ENCODE measurements around the gene STXBP5. TPM values are rescaled to one million over a fixed set of nuclear protein-coding genes. Genes with fewer than 3 reads are reported as not detected.

The STXBP5 gene
- polyA plus RNA-seq, 1 of the 3 experiments (the other 2 are of a cell fraction), result 9.9 TPM

GRCh38 chr6:147170269-147170668 is 33.9 kb upstream of the STXBP5 start:
- Histone ChIP-seq H3K4me1 (ENCODE audit: control insufficient read depth in 1 of 2, insufficient read depth in 2 of 2, low read depth in 1 of 2, low read length in 1 of 2) (peaks cover 9 to 13% of the 10 kb centered on the region in 2 experiments; a peak in 3 of 4 replicates), H3K4me3 (ENCODE audit: low read depth in 2 of 2, low read length in 1 of 2) (no peak overlapping the region), H3K27me3 (ENCODE audit: insufficient read depth) (no peaks in the 10 kb centered on the region), H4K20me1 (ENCODE audit: insufficient read depth) (no peaks in the 10 kb centered on the region), H3K79me2 (ENCODE audit: insufficient read depth) (no peaks in the 10 kb centered on the region), H3K4me2 (no peak overlapping the region), H3K9me3 (no peaks in the 10 kb centered on the region), H3K9ac (no peak overlapping the region), H3K36me3 (replicated peaks in 1 of 2; ENCODE audit: control insufficient read depth in 1 of 2, insufficient read depth in 2 of 2, low read length in 1 of 2) (no peaks in the 10 kb centered on the region), H2AFZ (ENCODE audit: low read depth) (peak overlapping the region; percentile 46; the same call in 1 of the 2 replicates), H3K9me2 (no peaks in the 10 kb centered on the region), H3K27ac (ENCODE audit: low read depth in 2 of 2, low read length in 1 of 2) (peak overlapping the region in 1 of 2 experiments; percentile 74; a peak in 2 of 4 replicates), H3F3A (replicated peaks; ENCODE audit: insufficient read depth) (peaks cover 23% of the 10 kb centered on the region)
- ChIA-PET POLR2A (no interaction called here), CTCF (no interaction called here)
- WGBS (ENCODE audit: low lambda C conversion rate), result 58% methylated on average over 1 of the region's 1 CpG
- TF ChIP-seq RFX5 (IDR thresholded peaks at IDR 0.05; ENCODE audit: low read length) (no peak), NFIC (IDR thresholded peaks at IDR 0.05; ENCODE audit: borderline replicate concordance) (0 out of 2 replicates have a peak, but pooled peaks have one; percentile 21), FOSL2 (IDR thresholded peaks at IDR 0.05; ENCODE audit: borderline replicate concordance, low read depth) (peak; percentile 60; the same call in 1 of the 2 replicates), TCF12 (IDR thresholded peaks at IDR 0.05) (peak; percentile 50), JUND (IDR thresholded peaks at IDR 0.05) (peak; percentile 46), PBX3 (IDR thresholded peaks at IDR 0.05) (0 out of 2 replicates have a peak, but pooled peaks have one; percentile 10), EP300 (IDR thresholded peaks at IDR 0.05; ENCODE audit: borderline replicate concordance in 1 of 2, low read depth in 1 of 2, low read length in 1 of 2) (peak in 1 of 2 experiments; percentile 39; a peak in 1 of 4 replicates), USF2 (IDR thresholded peaks at IDR 0.05; ENCODE audit: borderline replicate concordance, low read depth, low read length) (no peak), TEAD4 (IDR thresholded peaks at IDR 0.05; ENCODE audit: borderline replicate concordance, insufficient read depth) (0 out of 2 replicates have a peak, but pooled peaks have one; percentile 36)
- DNase-seq, result no peak

- DNase-seq, result no peak
- H3K4me1 ChIP-seq (ENCODE audit: control insufficient read depth in 1 of 2, insufficient read depth in 2 of 2, low read depth in 1 of 2, low read length in 1 of 2), result peaks cover 3 to 7% of the 10 kb centered on the region in 2 experiments; a peak in 3 of 4 replicates
- no peak overlapping the region for H3K4me2 ChIP-seq
- WGBS (ENCODE audit: low lambda C conversion rate), result 85% methylated on average over 5 of the region's 5 CpGs
- H3K9ac ChIP-seq, result no peak overlapping the region
- POLR2A ChIA-PET, result no interaction called here
- no peak overlapping the region for H2AFZ ChIP-seq (ENCODE audit: low read depth)
- no peaks in the 10 kb centered on the region for H3K9me3 ChIP-seq
- no peak overlapping the region for H3K4me3 ChIP-seq (ENCODE audit: low read depth in 2 of 2, low read length in 1 of 2)
- peaks cover 12% of the 10 kb centered on the region for H3F3A ChIP-seq (replicated peaks; ENCODE audit: insufficient read depth)
- no peaks in the 10 kb centered on the region for H3K9me2 ChIP-seq
- no peaks in the 10 kb centered on the region for H3K27me3 ChIP-seq (ENCODE audit: insufficient read depth)
- CTCF ChIA-PET, result no interaction called here
- H4K20me1 ChIP-seq (ENCODE audit: insufficient read depth), result no peaks in the 10 kb centered on the region
- H3K27ac ChIP-seq (ENCODE audit: low read depth in 2 of 2, low read length in 1 of 2), result no peak overlapping the region
- no peaks in the 10 kb centered on the region for H3K36me3 ChIP-seq (replicated peaks in 1 of 2; ENCODE audit: control insufficient read depth in 1 of 2, insufficient read depth in 2 of 2, low read length in 1 of 2)
- no peaks in the 10 kb centered on the region for H3K79me2 ChIP-seq (ENCODE audit: insufficient read depth)
- TF ChIP-seq TCF12 (IDR thresholded peaks at IDR 0.05) (no peak), EZH2phosphoT487 (IDR thresholded peaks at IDR 0.05; ENCODE audit: borderline replicate concordance, low read depth) (no peak), RCOR1 (IDR thresholded peaks at IDR 0.05; ENCODE audit: low read length) (no peak), REST (IDR thresholded peaks at IDR 0.05; ENCODE audit: low read depth, low read length) (no peak), CHD2 (IDR thresholded peaks at IDR 0.05; ENCODE audit: low read length, partially characterized antibody) (no peak), POLR2AphosphoS5 (IDR thresholded peaks at IDR 0.05; ENCODE audit: low read depth, low read length) (no peak), SIN3A (IDR thresholded peaks at IDR 0.05; ENCODE audit: borderline replicate concordance, low read depth, low read length) (no peak), TAF1 (IDR thresholded peaks at IDR 0.05; ENCODE audit: borderline replicate concordance, low read depth, low read length) (no peak), RXRA (IDR thresholded peaks at IDR 0.05; ENCODE audit: borderline replicate concordance, low read depth) (no peak), ZBTB33 (IDR thresholded peaks at IDR 0.05; ENCODE audit: borderline replicate concordance, low read depth) (no peak), NFIC (IDR thresholded peaks at IDR 0.05; ENCODE audit: borderline replicate concordance) (no peak), ELF1 (IDR thresholded peaks at IDR 0.05) (no peak), USF2 (IDR thresholded peaks at IDR 0.05; ENCODE audit: borderline replicate concordance, low read depth, low read length) (no peak)
Observed at GRCh38 chr6:147173140-147173539, 31.1 kb upstream of the STXBP5 start.

Measured in SK-N-SH (cell line).